ENCODE results near the gene DIPK1A.

GRCh38 chr1:92797961-92798360, 163.3 kb downstream of the DIPK1A start:
- TF ChIP-seq CTCF (IDR thresholded peaks at IDR 0.05) (no peak), ARID4B (CRISPR knock-in tag; IDR thresholded peaks at IDR 0.05; ENCODE audit: borderline replicate concordance) (no peak), USF2 (CRISPR knock-in tag; IDR thresholded peaks at IDR 0.05) (no peak), ZNF317 (CRISPR knock-in tag; IDR thresholded peaks at IDR 0.05; ENCODE audit: borderline replicate concordance, low read depth) (no peak), MAX (CRISPR knock-in tag; IDR thresholded peaks at IDR 0.05) (no peak), MLX (CRISPR knock-in tag; IDR thresholded peaks at IDR 0.05) (no peak), NFYB (CRISPR knock-in tag; conservative IDR thresholded peaks at IDR 0.05; ENCODE audit: low read depth) (no peak), NR2C2 (CRISPR knock-in tag; IDR thresholded peaks at IDR 0.05) (no peak)
